ENCODE results near the gene GDF7.
"Not testable (repeated sequence)": the region's sequence is repeated elsewhere in the genome, so short reads cannot be mapped to it uniquely, and the experiment has no call there.

The GDF7 gene

DNA sequence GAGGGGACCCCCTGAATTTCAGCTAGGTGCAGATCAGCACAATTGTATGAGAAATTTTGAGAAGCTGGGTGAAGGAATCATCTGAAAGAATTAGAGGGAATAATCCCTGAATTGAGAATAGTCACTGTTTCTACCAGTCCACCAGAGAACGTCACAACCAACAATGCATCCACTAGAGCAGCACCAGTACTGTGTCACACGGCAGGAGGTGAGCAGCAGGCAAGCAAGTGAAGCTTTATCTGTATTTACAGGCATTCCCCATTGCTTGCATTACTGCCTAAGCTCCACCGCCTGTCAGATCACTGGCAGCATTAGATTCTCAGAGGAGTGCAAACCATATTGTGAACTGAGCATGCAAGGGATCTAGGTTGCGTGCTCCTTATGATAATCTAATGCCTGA, 40.7 kb downstream of the GDF7 start:
- DNase-seq, result no peak

DNA sequence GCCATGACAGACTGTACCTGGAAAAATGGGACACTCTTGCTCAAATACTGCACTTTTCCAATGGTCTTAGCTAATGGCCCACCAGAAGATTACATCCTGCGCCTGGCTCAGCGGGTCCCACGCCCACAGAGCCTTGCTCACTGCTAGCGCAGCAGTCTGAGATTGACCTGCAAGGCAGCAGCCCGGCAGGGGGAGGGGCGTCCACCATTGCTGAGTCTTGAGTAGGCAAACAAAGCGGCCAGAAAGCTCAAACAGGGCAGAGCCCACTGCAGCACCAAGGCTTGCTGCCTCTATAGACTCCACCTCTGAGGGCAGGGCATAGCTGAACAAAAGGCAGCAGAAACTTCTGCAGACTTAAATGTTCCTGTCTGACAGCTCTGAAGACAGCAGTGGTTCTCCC, 44.7 kb downstream of the GDF7 start:
- not testable (repeated sequence) for DNase-seq

DNA sequence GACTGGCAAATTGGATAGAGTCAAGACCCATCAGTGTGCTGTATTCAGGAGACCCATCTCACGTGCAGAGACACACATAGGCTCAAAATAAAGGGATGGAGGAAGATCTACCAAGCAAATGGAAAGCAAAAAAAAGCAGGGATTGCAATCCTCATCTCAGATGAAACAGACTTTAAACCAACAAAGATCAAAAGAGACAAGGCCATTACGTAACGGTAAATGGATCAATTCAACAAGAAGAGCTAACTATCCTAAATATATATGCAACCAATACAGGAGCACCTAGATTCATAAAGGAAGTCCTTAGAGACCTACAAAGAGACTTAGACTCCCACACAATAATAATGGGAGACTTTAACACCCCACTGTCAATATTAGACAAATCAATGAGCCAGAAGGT, 46.6 kb downstream of the GDF7 start:
- not testable (repeated sequence) for DNase-seq

DNA sequence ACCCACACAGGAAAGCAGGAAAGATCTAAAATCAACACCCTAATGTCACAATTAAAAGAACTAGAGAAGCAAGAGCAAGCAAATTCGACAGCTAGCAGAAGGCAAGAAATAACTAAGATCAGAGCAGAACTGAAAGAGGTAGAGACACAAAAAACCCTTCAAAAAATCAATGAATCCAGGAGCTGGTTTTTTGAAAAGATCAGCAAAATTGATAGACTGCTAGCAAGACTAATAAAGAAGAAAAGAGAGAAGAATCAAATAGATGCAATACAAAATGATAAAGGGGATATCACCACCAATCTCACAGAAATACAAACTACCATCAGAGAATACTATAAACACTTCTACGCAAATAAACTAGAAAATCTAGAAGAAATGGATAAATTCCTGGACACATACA, 47.5 kb downstream of the GDF7 start:
- not testable (repeated sequence) for DNase-seq

DNA sequence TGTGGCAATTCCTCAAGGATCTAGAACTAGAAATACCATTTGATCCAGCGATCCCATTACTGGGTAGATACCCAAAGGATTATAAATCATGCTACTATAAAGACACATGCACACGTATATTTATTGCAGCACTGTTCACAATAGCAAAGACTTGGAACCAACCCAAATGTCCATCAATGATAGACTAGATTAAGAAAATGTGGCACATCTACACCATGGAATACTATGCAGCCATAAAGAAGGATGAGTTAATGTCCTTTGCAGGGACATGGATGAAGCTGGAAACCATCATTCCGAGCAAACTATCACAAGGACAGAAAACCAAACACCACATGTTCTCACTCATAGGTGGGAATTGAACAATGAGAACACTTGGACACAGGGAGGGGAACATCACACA, 49.2 kb downstream of the GDF7 start:
- not testable (repeated sequence) for DNase-seq

DNA sequence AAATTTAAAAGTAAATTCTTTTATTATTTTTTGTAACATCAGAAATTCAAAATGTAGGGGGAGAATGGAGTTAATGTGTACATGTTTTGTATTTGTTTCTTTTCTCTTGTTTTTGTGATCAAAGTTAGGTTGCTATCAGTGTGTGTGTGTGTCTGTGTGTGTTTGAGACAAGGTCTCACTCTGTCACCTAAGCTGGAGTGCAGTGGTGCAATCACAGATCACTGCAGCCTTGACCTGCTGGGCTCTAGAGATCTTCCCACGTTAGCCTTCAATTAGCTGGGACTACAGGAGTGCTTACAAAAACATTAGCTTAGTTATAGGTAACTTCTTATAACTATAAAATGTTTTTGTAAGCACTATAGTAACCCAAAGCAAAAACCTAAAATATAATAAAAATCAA, 50.7 kb downstream of the GDF7 start:
- DNase-seq, result no peak

DNA sequence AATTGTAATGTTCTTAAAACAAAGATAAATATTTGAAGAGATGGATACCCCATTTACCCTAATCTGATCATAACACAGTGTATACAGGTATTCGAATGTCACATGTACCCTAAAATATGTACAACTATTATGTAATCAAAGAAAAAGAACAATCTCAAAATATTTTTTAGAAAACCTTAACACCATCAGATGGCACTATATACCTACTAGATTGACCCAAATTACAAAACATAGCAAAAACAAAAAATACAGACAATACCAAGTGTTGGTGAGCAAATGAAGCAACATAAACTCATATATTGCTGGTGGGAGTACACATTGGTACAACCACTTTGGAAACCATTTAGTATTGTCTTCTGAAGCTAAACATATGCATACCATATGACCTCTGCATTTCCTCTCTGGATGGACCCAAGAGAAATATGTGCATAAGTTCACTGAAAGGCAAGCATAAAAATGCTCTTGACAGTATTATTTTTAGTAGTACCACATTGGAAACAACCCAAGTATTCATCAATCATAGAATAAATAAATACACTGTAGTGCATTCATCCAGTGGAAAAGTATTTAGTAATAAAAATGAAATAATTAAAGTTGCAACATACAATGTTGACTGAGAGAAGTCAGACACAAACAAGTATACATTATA, 55.8 kb downstream of the GDF7 start:
- DNase-seq, result no peak

DNA sequence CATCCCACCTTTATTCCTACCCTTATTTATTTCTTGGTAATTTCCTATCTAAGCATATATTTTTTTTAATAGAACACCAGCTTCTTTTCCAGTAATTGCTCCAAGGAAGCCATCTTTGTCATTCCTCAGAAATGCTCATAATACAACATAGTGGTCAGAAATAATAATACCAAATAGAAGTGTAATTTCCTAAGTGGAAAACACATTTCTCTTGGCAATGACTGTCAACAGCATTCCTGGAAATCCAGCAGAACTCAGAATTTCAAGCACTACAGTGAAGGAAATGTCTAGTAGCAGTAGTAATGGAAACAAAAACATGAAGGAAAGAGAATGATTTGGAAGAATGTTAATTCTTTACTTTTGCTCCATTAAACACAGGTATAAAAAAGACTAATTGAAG, 56.6 kb downstream of the GDF7 start:
- no peak for DNase-seq

DNA sequence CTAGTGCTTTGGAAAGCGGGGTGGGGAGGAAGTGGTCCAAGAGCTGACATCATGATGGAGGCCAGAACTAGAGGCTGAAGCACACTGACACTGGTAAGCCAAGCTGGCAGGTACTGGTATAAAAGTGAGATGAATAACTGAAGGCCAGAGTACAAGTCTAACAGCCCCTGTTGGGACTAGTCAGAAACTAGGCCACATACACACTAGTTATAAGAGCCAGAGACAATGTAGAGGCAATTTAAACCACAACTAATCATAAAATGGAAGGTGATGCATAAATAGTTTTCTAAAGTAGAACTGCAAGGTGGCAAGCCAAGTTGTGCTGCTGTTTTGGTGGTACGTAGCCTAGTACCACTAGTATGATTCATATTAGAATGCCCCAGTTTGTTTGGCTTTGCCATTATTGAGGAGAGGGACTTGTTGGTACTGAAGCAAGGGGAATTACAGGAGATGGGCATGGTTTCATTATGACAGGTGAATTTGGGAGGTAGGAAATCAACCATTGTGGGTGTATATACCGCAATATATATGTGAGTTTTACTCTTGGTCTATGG, 57.6 kb downstream of the GDF7 start:
- no peak for DNase-seq

DNA sequence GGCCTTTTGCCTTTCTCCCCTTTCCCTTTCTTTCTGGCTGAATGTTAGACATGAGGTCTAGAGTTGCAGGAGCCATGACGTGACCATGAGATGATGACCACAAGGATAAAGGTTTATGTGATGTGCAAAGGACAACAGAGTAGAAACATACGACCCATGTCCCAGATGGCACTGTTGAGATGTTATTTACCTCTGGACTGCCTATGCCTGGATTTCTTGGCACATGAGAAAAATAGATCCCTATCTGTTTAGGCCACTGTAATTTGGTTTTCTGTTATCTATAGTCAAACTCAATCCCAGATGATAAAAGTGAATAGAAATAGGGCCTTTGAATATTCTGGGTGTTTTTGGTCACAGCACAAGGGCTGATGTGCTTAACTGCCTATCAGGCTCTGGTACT, 58.8 kb downstream of the GDF7 start:
- no peak for DNase-seq

DNA sequence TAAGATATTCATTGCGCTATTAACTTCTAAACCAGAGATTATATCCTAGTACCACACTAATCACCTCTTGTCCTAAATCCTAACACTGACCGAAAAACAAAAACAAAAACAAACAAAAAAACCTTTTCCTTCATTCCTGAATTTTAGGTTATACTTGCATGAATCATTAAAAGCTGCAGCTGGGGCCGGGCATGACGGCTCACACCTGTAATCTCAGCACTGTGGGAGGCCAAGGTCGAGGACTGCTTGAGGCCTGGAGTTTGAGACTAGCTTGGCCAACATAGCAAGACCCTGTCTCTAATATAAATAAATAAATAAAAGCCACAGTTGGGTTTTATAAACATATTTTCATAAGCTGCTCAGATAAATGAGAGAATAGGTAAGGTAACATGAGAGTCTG, 60.0 kb downstream of the GDF7 start:
- no peak for DNase-seq

DNA sequence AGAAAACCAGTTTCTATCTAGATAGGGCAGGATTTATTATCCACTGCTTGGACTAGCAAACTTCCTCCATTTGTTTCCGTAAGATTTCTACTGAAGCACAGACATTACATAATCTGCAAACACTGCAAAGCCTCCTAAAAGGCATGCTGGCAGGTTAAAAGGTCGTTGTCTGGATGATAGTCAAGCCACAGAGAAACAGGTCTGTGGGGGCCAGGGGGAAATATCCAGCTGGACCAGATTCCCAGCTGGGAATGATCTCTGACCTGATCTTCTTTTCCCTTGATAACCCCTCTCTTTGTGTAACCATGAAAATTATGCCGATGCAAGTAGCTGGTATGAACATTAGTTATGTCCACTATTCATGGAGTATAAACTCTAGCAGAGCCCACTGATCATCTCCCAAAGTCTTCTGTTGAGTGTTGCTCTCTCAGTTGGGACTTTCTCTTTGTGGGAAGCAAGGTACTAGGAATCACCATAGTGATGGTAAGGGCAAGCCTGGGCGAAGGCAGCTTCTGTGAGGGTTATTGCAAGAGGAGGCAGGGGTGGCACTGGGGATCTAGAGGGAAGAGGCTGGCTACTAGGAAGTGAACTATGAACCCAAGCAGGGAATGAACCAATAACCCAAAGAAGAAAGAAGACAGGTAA, 61.3 kb downstream of the GDF7 start:
- peak in 1 of 2 experiments; percentile 2 for DNase-seq
